GM23248 (cell line): ENCODE results near the gene PF4V1. TPM values are rescaled to one million over a fixed set of nuclear protein-coding genes. Genes with fewer than 3 reads are reported as not detected.

Experiments used
- DNase-seq: peaks from one replicate; pipeline ENCODE4 v3.0.0-alpha.2; 2015
- H2AFZ ChIP-seq: fragments of 200-600 bp; sonication (generic); 2 replicates; pipeline ENCODE4 v1.6.1; 2016; ENCODE audit warnings: antibody characterized with exemption
- H3F3A ChIP-seq: fragments of 200-600 bp; sonication (generic); 2 replicates; pipeline ENCODE4 v1.6.1; 2016; ENCODE audit warnings: mild to moderate bottlenecking, antibody characterized with exemption, mixed run types; ENCODE audit not compliant: insufficient read depth
- H3K27ac ChIP-seq: fragments of 200-600 bp; sonication (generic); 2 replicates; pipeline ENCODE4 v1.5.1; 2016; ENCODE audit warnings: mild to moderate bottlenecking
- H3K27me3 ChIP-seq: fragments of 200-600 bp; sonication (generic); replicated peaks from 2 replicates; pipeline ENCODE4 v1.6.1; 2016; ENCODE audit warnings: mild to moderate bottlenecking; ENCODE audit not compliant: insufficient read depth
- H3K36me3 ChIP-seq: fragments of 200-600 bp; sonication (generic); 2 replicates; pipeline ENCODE4 v1.6.1; 2016; ENCODE audit warnings: low read depth, mild to moderate bottlenecking
- H3K4me1 ChIP-seq: fragments of 200-600 bp; sonication (generic); 2 replicates; pipeline ENCODE4 v1.6.1; 2016; ENCODE audit warnings: mild to moderate bottlenecking; ENCODE audit not compliant: insufficient read depth
- H3K4me2 ChIP-seq: fragments of 200-600 bp; sonication (generic); one replicate; pipeline ENCODE4 v1.6.1; 2016; ENCODE audit warnings: mild to moderate bottlenecking; ENCODE audit not compliant: unreplicated experiment
- H3K4me3 ChIP-seq: fragments of 200-600 bp; sonication (generic); 2 replicates; pipeline ENCODE4 v1.5.1; 2016; ENCODE audit warnings: mild to moderate bottlenecking
- H3K79me2 ChIP-seq: fragments of 200-600 bp; sonication (generic); 2 replicates; pipeline ENCODE4 v1.6.1; 2016; ENCODE audit warnings: mild to moderate bottlenecking; ENCODE audit not compliant: insufficient read depth
- H3K9ac ChIP-seq: fragments of 200-600 bp; sonication (generic); 2 replicates; pipeline ENCODE4 v1.6.1; 2016; ENCODE audit warnings: mild to moderate bottlenecking
- H3K9me2 ChIP-seq: fragments of 200-600 bp; sonication (generic); 2 replicates; pipeline ENCODE4 v1.6.1; 2016; ENCODE audit warnings: mixed run types, mild to moderate bottlenecking, moderate library complexity; ENCODE audit not compliant: insufficient read depth
- H3K9me3 ChIP-seq: fragments of 200-600 bp; sonication (generic); one replicate; pipeline ENCODE4 v1.6.1; 2017; ENCODE audit warnings: low read depth
- H4K20me1 ChIP-seq: fragments of 200-600 bp; sonication (generic); 2 replicates; pipeline ENCODE4 v1.6.0; 2016; ENCODE audit not compliant: insufficient read depth
- EZH2 ChIP-seq: fragments of 200-600 bp; sonication (generic); IDR thresholded peaks from 2 replicates; pipeline ENCODE4 v1.6.1; 2018; ENCODE audit warnings: antibody characterized with exemption, mild to moderate bottlenecking; ENCODE audit not compliant: insufficient read depth, poor library complexity, severe bottlenecking
- EZH2phosphoT487 ChIP-seq: fragments of 200-600 bp; sonication (generic); IDR thresholded peaks from 2 replicates; pipeline ENCODE4 v1.6.1; 2018; ENCODE audit warnings: antibody characterized with exemption, moderate library complexity, mild to moderate bottlenecking, low read depth; ENCODE audit not compliant: insufficient read depth
- WGBS, 2 experiments: methylation state at CpG; one replicate each; pipeline ENCODE4 v1.1.6; 2015 to 2017; ENCODE audit warnings: low lambda C conversion rate in 2 of 2, low coverage in 1 of 2; ENCODE audit errors: missing lambda C conversion rate in 2 of 2; 5-methylcytosine and 5-hydroxymethylcytosine counted together
- in situ Hi-C: fragments of 300-500 bp; cut with MboI; formaldehyde crosslinking; loops from 2 replicates; pipeline ENCODE4 v1.15.0; 2020
- polyA plus RNA-seq: library from polyadenylated mRNA; unstranded; fragments of >200 nt; fragmentation: Nextera tagmentation; extraction: Ambion mirVana; gene quantifications from 2 replicates; pipeline ENCODE4 v1.2.1, GENCODE V29; 2016
- total RNA-seq: library from RNA; depleted of rRNA; stranded (reverse); fragments of >200 nt; shearing (Covaris generic); gene quantifications from 2 replicates; pipeline ENCODE4 v1.2.3, GENCODE V29; 2014

The PF4V1 gene
- total and polyA plus RNA-seq, 2 experiments from 2014 or later: 8.1 to 13.8 TPM

DNA sequence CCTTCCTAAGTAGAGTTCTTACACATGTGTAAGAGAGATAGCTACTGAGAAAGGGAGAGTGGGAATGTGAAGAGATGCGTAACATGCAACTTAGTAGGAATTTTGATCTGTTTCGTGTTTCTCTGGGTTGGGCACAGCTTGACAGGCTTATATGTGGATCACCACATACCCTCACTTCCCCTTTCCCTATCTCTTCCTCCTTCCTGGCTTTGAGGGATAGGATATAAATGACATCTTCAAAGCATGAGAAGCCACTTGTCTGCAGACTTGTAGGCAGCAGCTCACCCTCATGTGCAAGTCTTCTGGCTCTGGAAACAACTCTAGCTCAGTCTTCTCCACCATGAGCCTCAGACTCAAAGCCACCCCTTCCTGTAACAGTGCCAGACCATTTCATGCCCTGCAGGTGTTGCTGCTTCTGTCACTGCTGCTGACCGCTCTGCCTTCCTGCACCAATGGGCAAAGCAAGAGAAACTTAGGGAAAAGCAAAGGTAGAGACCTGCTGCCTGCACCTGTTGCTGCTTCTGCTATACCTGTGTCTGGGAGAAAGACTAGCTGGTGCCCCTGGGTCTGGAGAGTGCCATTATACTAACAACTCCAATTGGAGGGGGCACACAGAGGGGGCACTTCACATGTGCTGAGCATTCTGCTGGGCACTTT is 5.4 kb upstream of the PF4V1 start:
- Histone ChIP-seq H3K4me1 (peaks cover 19% of the 10 kb centered on the region), H3K4me2 (no peak overlapping the region), H4K20me1 (no peaks in the 10 kb centered on the region), H3K9ac (no peak overlapping the region), H3K79me2 (no peaks in the 10 kb centered on the region), H3K9me2 (no peaks in the 10 kb centered on the region), H3K4me3 (no peak overlapping the region), H3K27me3 (no peaks in the 10 kb centered on the region), H3K9me3 (no peaks in the 10 kb centered on the region), H2AFZ (no peak overlapping the region), H3K27ac (no peak overlapping the region), H3F3A (peaks cover 12% of the 10 kb centered on the region), H3K36me3 (no peaks in the 10 kb centered on the region)
- in situ Hi-C loops: no loop called here
- WGBS, 2 experiments: 98 to 99% methylated on average over 3 of the region's 3 CpGs
- TF ChIP-seq EZH2: no peak
- no peak for TF ChIP-seq EZH2phosphoT487
- no peak for DNase-seq

- H3F3A ChIP-seq: peaks cover 9% of the 10 kb centered on the region
- no peak for DNase-seq
- no peak overlapping the region for H3K4me3 ChIP-seq
- no peak overlapping the region for H3K9ac ChIP-seq
- no peaks in the 10 kb centered on the region for H3K36me3 ChIP-seq
- no peak overlapping the region for H3K4me2 ChIP-seq
- in situ Hi-C loops: no loop called here
- no peaks in the 10 kb centered on the region for H3K9me3 ChIP-seq
- no peaks in the 10 kb centered on the region for H4K20me1 ChIP-seq
- TF ChIP-seq EZH2phosphoT487 (no peak), EZH2 (no peak)
- no peaks in the 10 kb centered on the region for H3K27me3 ChIP-seq
- no peak overlapping the region for H2AFZ ChIP-seq
- peaks cover 17% of the 10 kb centered on the region for H3K4me1 ChIP-seq
- 21 to 39% methylated on average over 1 of the region's 1 CpG for WGBS, 2 experiments
- no peaks in the 10 kb centered on the region for H3K79me2 ChIP-seq
- H3K9me2 ChIP-seq: no peaks in the 10 kb centered on the region
- no peak overlapping the region for H3K27ac ChIP-seq
These were observed 4.8 kb upstream of the PF4V1 start for GRCh38 chr4:73848183-73848777.

DNA sequence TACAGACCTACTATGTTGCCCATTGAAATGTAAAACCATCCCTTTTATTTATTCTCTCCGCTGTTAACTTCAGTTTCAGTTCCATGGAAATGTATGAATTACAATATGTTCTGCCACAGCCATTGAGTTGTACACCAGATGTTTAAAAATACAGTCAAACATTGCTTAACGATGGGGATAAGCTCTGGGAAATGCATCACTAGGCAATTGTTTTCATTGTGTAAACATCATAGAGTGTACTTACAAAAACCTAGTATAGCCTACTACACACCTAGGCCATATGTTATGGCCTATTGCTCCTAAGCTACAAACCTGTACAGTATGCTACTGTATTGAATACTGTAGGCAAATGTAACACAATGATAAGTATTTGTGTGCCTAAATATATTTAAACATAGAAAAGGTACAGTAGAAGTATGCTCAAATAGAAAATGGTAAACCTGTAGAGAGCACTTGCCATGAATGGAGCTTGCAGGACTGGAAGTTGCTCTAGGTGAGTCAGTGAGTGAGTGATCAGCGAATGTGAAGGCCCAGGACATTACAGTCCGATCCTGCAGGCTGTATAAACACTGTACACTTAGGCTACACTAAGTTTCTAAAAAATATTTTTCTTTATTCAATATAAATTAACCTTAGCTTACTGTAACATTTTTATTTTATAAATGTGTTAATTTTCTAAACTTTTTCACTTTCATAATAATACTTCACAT is 2.7 kb upstream of the PF4V1 start:
- TF ChIP-seq EZH2 (no peak), EZH2phosphoT487 (no peak)
- in situ Hi-C loops: no loop called here
- Histone ChIP-seq H3K27me3 (no peaks in the 10 kb centered on the region), H3K4me3 (no peak overlapping the region), H3K9ac (no peak overlapping the region), H3K9me3 (no peaks in the 10 kb centered on the region), H3K4me2 (no peak overlapping the region), H2AFZ (no peak overlapping the region), H3K9me2 (no peaks in the 10 kb centered on the region), H3F3A (0 out of 2 replicates have a peak, but pooled peaks cover 2% of the 10 kb centered on the region), H3K4me1 (no peaks in the 10 kb centered on the region), H3K27ac (no peak overlapping the region), H4K20me1 (no peaks in the 10 kb centered on the region), H3K36me3 (no peaks in the 10 kb centered on the region), H3K79me2 (no peaks in the 10 kb centered on the region)
- 76 to 83% methylated on average over 4 of the region's 4 CpGs for WGBS, 2 experiments
- no peak for DNase-seq

GRCh38 chr4:73851293-73851692 is 1.8 kb upstream of the PF4V1 start:
- H3K27ac ChIP-seq: no peak overlapping the region
- 34 to 50% methylated on average over 1 of the region's 1 CpG for WGBS, 2 experiments
- in situ Hi-C loops: no loop called here
- peaks cover 5% of the 10 kb centered on the region for H3K4me1 ChIP-seq
- no peaks in the 10 kb centered on the region for H4K20me1 ChIP-seq
- no peak overlapping the region for H3K4me2 ChIP-seq
- no peak for TF ChIP-seq EZH2phosphoT487
- no peak for TF ChIP-seq EZH2
- no peaks in the 10 kb centered on the region for H3K36me3 ChIP-seq
- peaks cover 11% of the 10 kb centered on the region for H3F3A ChIP-seq
- no peaks in the 10 kb centered on the region for H3K9me2 ChIP-seq
- no peak overlapping the region for H2AFZ ChIP-seq
- H3K27me3 ChIP-seq: no peaks in the 10 kb centered on the region
- H3K4me3 ChIP-seq: no peak overlapping the region
- H3K9ac ChIP-seq: no peak overlapping the region
- no peaks in the 10 kb centered on the region for H3K9me3 ChIP-seq
- no peaks in the 10 kb centered on the region for H3K79me2 ChIP-seq
- no peak for DNase-seq
